WI38 (cell line): ENCODE data around the gene FAM222B.
"Not testable (repeated sequence)": the region's sequence is repeated elsewhere in the genome, so short reads cannot be mapped to it uniquely, and the experiment has no call there.

Source experiments
- H3K4me3 ChIP-seq: 2 replicates; pipeline ENCODE4 v1.5.1; 2011; ENCODE audit warnings: low read depth, mild to moderate bottlenecking, control low read depth, low read length
- TF ChIP-seq, protein P1 (sequence below): IDR thresholded peaks from 2 replicates; pipeline ENCODE4 v1.5.1; 2012; ENCODE audit warnings: low read depth, mild to moderate bottlenecking, control low read depth, low read length

Gene FAM222B

DNA sequence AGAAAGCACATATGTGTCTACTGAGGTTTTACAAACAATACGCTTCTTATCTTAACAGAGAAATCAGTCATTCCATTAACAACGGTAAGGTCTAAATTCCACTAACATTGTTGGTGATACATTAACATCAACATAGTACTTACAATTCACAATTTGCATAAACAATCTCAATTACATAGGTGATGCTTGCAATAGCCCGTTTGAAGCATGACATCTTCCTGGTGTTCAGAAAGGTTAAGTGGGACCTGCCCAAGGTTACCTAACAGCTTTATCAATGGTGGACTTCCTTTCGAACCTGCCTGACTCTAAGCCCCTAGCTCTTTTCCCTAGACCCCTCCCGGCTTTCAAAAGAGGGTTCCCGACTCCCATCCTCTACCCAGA lies 699 bp downstream of the FAM222B start:
- TF ChIP-seq, protein P1, sequence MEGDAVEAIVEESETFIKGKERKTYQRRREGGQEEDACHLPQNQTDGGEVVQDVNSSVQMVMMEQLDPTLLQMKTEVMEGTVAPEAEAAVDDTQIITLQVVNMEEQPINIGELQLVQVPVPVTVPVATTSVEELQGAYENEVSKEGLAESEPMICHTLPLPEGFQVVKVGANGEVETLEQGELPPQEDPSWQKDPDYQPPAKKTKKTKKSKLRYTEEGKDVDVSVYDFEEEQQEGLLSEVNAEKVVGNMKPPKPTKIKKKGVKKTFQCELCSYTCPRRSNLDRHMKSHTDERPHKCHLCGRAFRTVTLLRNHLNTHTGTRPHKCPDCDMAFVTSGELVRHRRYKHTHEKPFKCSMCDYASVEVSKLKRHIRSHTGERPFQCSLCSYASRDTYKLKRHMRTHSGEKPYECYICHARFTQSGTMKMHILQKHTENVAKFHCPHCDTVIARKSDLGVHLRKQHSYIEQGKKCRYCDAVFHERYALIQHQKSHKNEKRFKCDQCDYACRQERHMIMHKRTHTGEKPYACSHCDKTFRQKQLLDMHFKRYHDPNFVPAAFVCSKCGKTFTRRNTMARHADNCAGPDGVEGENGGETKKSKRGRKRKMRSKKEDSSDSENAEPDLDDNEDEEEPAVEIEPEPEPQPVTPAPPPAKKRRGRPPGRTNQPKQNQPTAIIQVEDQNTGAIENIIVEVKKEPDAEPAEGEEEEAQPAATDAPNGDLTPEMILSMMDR, result no peak
- peak overlapping the region; percentile 79 for H3K4me3 ChIP-seq

- TF ChIP-seq, protein P1, result no peak
- no peak overlapping the region for H3K4me3 ChIP-seq
Observed at GRCh38 chr17:28839221-28839620, 3.4 kb downstream of the FAM222B start.

GRCh38 chr17:28836541-28836940 lies 6.0 kb downstream of the FAM222B start:
- H3K4me3 ChIP-seq, result not testable (repeated sequence)

DNA sequence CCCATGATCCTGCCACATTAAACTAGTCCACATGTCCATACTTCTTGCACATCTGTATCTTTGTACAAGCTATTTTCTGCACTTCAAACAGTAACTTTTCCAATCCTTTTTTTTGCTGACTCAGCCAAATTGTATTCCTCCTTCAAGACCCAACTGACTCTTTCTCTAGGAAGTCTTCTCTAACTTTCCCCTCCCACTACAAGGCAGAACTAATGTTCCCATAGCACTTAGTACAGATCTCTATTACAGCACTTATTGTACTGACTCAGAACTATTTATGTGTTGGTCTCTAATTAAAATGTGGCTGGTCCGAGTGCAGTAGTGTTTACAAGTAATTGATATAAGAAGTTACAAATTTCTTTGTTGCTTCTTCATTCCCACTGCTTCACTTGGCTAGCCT lies 8.2 kb downstream of the FAM222B start:
- TF ChIP-seq, protein P1, result no peak
- no peak overlapping the region for H3K4me3 ChIP-seq

DNA sequence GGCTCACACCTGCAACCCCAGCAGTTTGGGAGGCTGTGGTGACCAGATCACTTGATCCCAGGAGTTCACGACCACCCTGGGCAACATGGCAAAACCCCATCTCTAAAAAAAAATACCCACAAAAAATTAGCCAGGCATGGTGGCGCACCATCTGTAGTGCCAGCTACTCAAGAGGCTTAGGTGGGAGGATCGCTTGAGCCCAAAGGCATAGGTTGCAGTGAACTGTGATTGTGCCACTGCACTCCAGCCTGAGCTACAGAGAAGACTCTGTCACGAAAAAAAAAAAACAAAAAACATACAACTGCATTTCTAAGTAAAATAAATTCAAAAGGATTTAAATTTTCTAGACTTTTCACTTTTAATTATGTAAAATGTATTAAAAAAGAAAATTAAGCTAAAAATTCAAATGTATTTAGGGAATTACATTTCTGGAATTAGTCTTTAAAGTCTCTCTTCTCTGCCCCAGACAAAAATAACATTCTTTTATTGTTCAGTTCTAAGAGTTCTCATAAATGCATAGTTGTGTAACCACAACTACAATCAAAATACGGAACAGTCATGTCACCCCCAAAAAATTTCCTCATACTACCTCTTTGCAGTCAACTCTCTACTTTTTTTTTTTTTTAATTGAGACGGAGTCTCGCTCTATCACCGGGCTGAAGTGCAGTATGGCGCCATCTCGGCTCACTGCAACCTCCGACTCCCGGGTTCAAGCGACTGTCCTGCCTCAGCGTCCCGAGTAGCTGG lies 14.1 kb downstream of the FAM222B start:
- TF ChIP-seq, protein P1, result no peak
- H3K4me3 ChIP-seq, result no peak overlapping the region

- TF ChIP-seq, protein P1, result no peak
- H3K4me3 ChIP-seq, result no peak overlapping the region
Observed at GRCh38 chr17:28827672-28828071, 14.9 kb downstream of the FAM222B start.

GRCh38 chr17:28819582-28819981 lies 23.0 kb downstream of the FAM222B start:
- no peak overlapping the region for H3K4me3 ChIP-seq
- TF ChIP-seq, protein P1, result no peak

- TF ChIP-seq, protein P1, result no peak
- no peak overlapping the region for H3K4me3 ChIP-seq
Observed at GRCh38 chr17:28818819-28819221, 23.8 kb downstream of the FAM222B start.
